ENCODE results near the gene C11orf71.

- TF ChIP-seq, protein P1, sequence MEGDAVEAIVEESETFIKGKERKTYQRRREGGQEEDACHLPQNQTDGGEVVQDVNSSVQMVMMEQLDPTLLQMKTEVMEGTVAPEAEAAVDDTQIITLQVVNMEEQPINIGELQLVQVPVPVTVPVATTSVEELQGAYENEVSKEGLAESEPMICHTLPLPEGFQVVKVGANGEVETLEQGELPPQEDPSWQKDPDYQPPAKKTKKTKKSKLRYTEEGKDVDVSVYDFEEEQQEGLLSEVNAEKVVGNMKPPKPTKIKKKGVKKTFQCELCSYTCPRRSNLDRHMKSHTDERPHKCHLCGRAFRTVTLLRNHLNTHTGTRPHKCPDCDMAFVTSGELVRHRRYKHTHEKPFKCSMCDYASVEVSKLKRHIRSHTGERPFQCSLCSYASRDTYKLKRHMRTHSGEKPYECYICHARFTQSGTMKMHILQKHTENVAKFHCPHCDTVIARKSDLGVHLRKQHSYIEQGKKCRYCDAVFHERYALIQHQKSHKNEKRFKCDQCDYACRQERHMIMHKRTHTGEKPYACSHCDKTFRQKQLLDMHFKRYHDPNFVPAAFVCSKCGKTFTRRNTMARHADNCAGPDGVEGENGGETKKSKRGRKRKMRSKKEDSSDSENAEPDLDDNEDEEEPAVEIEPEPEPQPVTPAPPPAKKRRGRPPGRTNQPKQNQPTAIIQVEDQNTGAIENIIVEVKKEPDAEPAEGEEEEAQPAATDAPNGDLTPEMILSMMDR (IDR thresholded peaks at IDR 0.05): no peak
- TF ChIP-seq POLR2A (IDR thresholded peaks at IDR 0.05) (no peak), POLR2AphosphoS5 (IDR thresholded peaks at IDR 0.05) (no peak)
Observed at GRCh38 chr11:114382509-114382908, 17.8 kb downstream of the C11orf71 start.

Measured in suprapubic skin (tissue), 4 donors.